A673 (cell line): ENCODE measurements around the gene TERC.

Experiments
- CTCF ChIP-seq: fragments of 300-800, 200-600 bp; sonication (generic); conservative IDR thresholded peaks from 2 replicates; pipeline ENCODE4 v1.5.1; 2017; ENCODE audit warnings: low read depth, mild to moderate bottlenecking, antibody characterized with exemption, low read length, moderate library complexity, mixed read lengths
- EZH2 ChIP-seq: fragments of 200-600 bp; sonication (generic); IDR thresholded peaks from 2 replicates; pipeline ENCODE4 v1.6.1; 2017; ENCODE audit warnings: borderline replicate concordance, low read depth, mild to moderate bottlenecking, mixed read lengths, antibody characterized with exemption, low read length; ENCODE audit not compliant: poor library complexity, severe bottlenecking

- TF ChIP-seq EZH2 (no peak), CTCF (peak; percentile 50)
Measured at GRCh38 chr3:169744366-169745054, 20.4 kb downstream of the TERC start.
